ENCODE results near the gene FOXA2. TPM values are rescaled to one million over a fixed set of nuclear protein-coding genes. Genes with fewer than 3 reads are reported as not detected.

The FOXA2 gene
- total RNA-seq, 1 donor from 2014 or later: not detected

- DNase-seq (ENCODE audit: low spot score): no peak
These were observed 41.9 kb downstream of the FOXA2 start for GRCh38 chr20:22542427-22542826.

GRCh38 chr20:22540832-22541231 is 43.5 kb downstream of the FOXA2 start:
- no peak for DNase-seq (ENCODE audit: low spot score)

DNA sequence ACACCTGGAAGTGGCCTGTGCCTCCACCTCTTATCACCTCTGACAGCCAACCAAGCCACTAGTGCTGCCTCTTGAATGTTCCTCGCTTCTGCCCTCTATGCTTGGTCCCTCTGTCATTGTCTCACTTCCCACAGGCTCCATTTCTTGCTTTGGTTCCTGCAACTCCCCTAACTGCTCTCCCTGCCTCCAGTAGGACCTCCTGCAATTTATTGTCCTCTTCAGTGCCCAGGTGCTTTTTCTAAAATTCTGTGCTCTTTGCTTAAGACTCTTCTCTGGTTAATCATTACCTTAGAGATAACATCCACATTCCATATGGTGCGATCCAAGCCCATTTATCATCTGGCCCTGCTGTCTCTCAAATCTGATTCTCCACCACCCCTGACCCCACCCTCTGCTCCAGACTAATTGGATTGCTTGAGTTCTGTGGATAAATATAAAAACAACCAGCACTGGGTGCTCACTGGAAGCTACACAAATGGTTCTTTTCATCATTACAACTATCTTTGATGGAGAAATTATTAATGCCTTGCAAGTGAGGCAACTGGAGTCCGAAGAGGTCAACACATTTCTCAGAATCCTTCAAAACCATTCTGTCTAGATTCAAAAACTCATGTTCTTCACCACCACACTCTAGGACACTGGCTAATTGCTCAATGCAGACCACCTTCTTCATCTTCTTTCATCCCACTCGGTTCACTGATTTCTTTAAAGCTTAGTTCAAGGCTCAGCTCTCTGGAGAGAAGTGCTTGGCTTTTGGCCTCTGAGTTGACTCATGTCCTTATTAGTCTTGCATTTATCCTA is 47.2 kb downstream of the FOXA2 start:
- DNase-seq (ENCODE audit: low spot score): no peak

- no peak for DNase-seq (ENCODE audit: low spot score)
These were observed 48.1 kb downstream of the FOXA2 start for GRCh38 chr20:22536141-22536828.

- DNase-seq (ENCODE audit: low spot score): no peak
These were observed 48.9 kb downstream of the FOXA2 start for GRCh38 chr20:22535483-22535882.

DNA sequence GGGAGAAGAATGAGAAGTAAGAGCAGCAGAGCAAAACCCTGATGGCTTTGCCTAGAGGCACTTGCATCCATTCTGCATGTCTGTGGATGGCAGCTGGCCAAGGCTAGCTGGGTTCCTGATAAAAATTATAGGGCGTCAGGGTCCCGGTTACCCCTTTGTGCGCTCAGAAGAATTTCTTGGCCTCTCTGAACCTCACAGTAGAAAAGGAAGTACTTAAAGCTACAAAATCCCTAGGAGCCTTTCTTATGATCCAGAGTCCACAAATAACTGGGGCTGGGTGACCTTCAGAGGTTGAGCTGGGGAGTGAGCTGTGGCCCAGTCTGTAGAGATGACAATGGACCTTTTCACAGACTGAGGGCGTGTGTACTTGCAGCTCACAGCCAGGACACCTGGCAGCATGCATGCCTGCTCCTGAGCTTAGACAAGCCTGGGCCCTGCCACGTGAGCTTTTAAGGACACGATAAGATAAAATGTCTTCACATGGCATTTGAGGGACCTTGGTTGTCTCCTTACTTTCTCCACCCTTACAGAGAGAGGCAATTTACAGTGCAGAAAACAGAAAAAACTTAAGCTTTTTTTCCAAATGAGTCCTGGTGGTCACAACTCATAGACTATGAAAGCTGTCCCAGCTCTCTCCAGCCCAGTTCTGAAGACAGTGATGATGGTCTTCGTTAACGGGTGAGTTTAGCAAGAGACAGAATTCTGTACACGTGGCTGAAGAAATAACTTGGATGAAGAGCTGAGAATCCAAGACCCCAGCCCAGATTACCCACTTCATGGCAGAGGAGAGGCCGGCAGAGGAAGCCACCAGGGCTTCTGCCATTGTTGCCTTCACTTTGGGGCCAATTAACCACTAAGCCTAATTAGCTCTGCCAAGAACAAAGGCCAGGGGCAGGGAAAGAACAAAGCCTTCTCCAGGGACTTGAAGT is 50.3 kb downstream of the FOXA2 start:
- no peak for DNase-seq (ENCODE audit: low spot score)

DNA sequence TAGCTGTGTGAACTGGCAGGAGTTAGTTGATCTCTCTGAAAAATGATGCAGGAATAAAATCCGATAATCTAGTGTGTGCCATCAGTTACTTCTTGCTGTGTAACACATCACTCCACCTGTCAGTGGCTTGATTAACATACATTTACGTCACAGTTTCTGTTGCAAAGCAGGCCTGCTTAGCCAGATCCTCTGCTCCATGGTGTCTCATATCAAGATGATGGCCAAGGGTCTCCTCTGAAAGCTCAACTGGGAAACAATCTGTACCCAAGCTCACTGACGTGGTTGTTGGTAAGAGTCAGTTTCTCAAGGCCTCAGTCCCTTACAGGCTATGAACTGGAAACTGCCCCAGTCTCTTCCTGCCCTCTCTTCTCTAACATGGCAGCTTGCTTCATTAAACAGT is 51.8 kb downstream of the FOXA2 start:
- DNase-seq (ENCODE audit: low spot score): no peak

DNA sequence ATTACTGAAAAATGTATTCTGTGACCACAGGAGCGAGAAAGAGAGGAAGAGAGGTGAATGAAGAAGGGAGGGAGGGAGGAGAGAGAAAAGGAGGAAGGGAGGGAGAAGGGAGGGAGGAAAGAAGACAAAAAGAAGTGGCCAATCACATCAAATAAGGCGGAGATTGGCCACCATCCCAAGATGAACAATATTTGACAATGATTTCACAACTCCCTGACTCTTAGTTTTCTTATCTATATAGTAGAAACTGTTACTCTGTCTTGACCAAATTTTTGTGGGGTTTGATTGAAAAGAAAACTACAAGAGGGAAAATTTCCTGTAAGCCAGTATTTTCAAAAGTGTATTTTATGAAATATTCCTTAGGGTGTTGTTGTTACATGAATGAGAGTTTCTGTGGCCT is 52.6 kb downstream of the FOXA2 start:
- no peak for DNase-seq (ENCODE audit: low spot score)

- DNase-seq (ENCODE audit: low spot score): no peak
These were observed 53.2 kb downstream of the FOXA2 start for GRCh38 chr20:22531056-22531615.
